ENCODE measurements around the gene MOV10L1.
"Not testable (repeated sequence)": the region's sequence is repeated elsewhere in the genome, so short reads cannot be mapped to it uniquely, and the experiment has no call there.

Gene MOV10L1

GRCh38 chr22:50161508-50162390 is 71.9 kb downstream of the MOV10L1 start:
- TF ChIP-seq CTCF (IDR thresholded peaks at IDR 0.05; ENCODE audit: insufficient read depth, low read depth, low read length, missing control alignments): no peak
- H3K4me3 ChIP-seq (ENCODE audit: low read length): no peak overlapping the region

GRCh38 chr22:50162391-50162956 is 72.7 kb downstream of the MOV10L1 start:
- no peak for DNase-seq (ENCODE audit: low read depth)
- H3K4me3 ChIP-seq (ENCODE audit: low read length): no peak overlapping the region
- no peak for TF ChIP-seq CTCF (IDR thresholded peaks at IDR 0.05; ENCODE audit: insufficient read depth, low read depth, low read length, missing control alignments)

More at GRCh38 chr22:50161508-50162390, 71.9 kb downstream of the MOV10L1 start:
- DNase-seq (ENCODE audit: low read depth): no peak

GRCh38 chr22:50165436-50166123 is 75.8 kb downstream of the MOV10L1 start:
- no peak for DNase-seq (ENCODE audit: low read depth)
- TF ChIP-seq CTCF (IDR thresholded peaks at IDR 0.05; ENCODE audit: insufficient read depth, low read depth, low read length, missing control alignments): no peak
- no peak overlapping the region for H3K4me3 ChIP-seq (ENCODE audit: low read length)

- no peak overlapping the region for H3K4me3 ChIP-seq (ENCODE audit: low read length)
- no peak for TF ChIP-seq CTCF (IDR thresholded peaks at IDR 0.05; ENCODE audit: insufficient read depth, low read depth, low read length, missing control alignments)
Observed at GRCh38 chr22:50167689-50168489, 78.1 kb downstream of the MOV10L1 start.

GRCh38 chr22:50168490-50169180 is 78.8 kb downstream of the MOV10L1 start:
- not testable (repeated sequence) for DNase-seq (ENCODE audit: low read depth)

More at GRCh38 chr22:50167689-50168489, 78.1 kb downstream of the MOV10L1 start:
- DNase-seq (ENCODE audit: low read depth): no peak

DNA sequence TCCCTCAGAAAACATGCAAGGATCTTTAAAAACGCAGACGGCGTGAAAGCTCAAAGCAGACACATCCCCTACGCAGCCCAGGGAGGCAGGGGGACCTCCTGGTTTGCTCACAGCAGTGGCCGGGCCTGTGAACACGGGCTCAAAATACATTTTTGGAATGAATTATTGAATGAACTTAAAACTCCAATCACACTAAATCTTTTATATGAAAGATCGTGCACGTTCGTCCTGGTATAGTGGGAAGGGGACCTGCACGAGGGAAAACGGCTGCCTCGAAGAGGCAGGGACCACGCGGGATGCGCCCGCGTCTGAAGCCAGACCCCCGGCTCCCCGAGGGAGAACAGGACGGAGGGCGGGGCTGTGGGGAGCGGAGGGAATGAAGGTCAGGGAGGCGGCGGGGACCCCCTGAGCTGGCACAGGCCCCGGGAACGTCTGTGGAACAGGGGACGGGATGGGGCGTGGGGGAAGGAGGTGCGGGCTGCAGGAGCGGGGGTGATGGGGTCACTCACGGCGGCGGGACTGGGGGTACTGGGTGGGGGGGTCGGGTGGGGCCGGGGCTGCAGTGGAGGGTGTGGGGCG is 79.5 kb downstream of the MOV10L1 start:
- no peak for TF ChIP-seq CTCF (IDR thresholded peaks at IDR 0.05; ENCODE audit: insufficient read depth, low read depth, low read length, missing control alignments)
- no peak for DNase-seq (ENCODE audit: low read depth)
- H3K4me3 ChIP-seq (ENCODE audit: low read length): no peak overlapping the region

More at GRCh38 chr22:50168490-50169180, 78.8 kb downstream of the MOV10L1 start:
- not testable (repeated sequence) for H3K4me3 ChIP-seq (ENCODE audit: low read length)
